ENCODE data around the gene IGFBP3. TPM values are rescaled to one million over a fixed set of nuclear protein-coding genes. Genes with fewer than 3 reads are reported as not detected.

The IGFBP3 gene
- polyA plus RNA-seq, 1 donor from 2014 or later: 1.6 TPM

DNA sequence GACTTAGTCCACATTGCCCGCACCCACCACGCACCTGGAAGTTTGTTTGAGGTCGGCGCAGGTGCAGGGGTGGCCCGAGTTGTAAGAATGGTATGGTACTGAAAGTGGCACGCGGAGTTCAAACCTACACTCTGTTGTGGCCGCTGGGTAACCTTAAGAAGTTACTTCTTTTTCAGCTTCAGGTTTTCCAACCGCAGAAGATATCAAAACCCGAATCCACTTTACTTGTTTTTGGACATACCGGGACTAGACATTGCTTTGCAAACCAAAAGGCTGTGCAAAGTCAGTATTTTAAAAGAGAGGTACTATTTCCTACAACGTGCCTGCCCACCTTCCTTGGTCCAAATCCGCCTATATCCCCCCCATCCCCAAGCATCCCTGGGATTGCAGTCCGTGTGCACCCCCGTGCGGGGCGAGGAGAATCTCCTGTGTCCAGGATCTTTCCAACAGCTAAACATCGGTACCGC lies 1.0 kb downstream of the IGFBP3 start:
- Histone ChIP-seq H3K9me2 (ENCODE audit: insufficient read depth, low read length) (no peaks in the 10 kb centered on the region), H3K4me3 (ENCODE audit: low read length) (peak overlapping the region; percentile 83), H3K36me3 (ENCODE audit: insufficient read depth, low read length) (no peaks in the 10 kb centered on the region), H4K20me1 (ENCODE audit: insufficient read depth) (no peaks in the 10 kb centered on the region), H3K79me2 (replicated peaks; ENCODE audit: insufficient read depth, low read length) (no peaks in the 10 kb centered on the region), H3K27ac (ENCODE audit: low read length) (no peak overlapping the region), H3F3A (ENCODE audit: insufficient read depth, low read length, poor library complexity, severe bottlenecking) (peaks cover 3% of the 10 kb centered on the region), H2AFZ (ENCODE audit: low read depth, low read length) (no peak overlapping the region), H3K9me3 (ENCODE audit: low read length) (no peaks in the 10 kb centered on the region), H3K27me3 (ENCODE audit: insufficient read depth, low read depth, low read length) (peaks cover 43% of the 10 kb centered on the region), H3K9ac (ENCODE audit: low read length) (peak overlapping the region; percentile 77), H3K4me2 (ENCODE audit: low read length) (peak overlapping the region; percentile 56)
- TF ChIP-seq EZH2 (IDR thresholded peaks at IDR 0.05; ENCODE audit: borderline replicate concordance, insufficient read depth, low read length, poor library complexity, severe bottlenecking) (no peak), POLR2AphosphoS5 (IDR thresholded peaks at IDR 0.05) (no peak), MXI1 (conservative IDR thresholded peaks at IDR 0.05; ENCODE audit: poor library complexity, severe bottlenecking) (no peak)
- TF ChIP-seq, protein P1, sequence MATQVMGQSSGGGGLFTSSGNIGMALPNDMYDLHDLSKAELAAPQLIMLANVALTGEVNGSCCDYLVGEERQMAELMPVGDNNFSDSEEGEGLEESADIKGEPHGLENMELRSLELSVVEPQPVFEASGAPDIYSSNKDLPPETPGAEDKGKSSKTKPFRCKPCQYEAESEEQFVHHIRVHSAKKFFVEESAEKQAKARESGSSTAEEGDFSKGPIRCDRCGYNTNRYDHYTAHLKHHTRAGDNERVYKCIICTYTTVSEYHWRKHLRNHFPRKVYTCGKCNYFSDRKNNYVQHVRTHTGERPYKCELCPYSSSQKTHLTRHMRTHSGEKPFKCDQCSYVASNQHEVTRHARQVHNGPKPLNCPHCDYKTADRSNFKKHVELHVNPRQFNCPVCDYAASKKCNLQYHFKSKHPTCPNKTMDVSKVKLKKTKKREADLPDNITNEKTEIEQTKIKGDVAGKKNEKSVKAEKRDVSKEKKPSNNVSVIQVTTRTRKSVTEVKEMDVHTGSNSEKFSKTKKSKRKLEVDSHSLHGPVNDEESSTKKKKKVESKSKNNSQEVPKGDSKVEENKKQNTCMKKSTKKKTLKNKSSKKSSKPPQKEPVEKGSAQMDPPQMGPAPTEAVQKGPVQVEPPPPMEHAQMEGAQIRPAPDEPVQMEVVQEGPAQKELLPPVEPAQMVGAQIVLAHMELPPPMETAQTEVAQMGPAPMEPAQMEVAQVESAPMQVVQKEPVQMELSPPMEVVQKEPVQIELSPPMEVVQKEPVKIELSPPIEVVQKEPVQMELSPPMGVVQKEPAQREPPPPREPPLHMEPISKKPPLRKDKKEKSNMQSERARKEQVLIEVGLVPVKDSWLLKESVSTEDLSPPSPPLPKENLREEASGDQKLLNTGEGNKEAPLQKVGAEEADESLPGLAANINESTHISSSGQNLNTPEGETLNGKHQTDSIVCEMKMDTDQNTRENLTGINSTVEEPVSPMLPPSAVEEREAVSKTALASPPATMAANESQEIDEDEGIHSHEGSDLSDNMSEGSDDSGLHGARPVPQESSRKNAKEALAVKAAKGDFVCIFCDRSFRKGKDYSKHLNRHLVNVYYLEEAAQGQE (IDR thresholded peaks at IDR 0.05; ENCODE audit: borderline replicate concordance): no peak

DNA sequence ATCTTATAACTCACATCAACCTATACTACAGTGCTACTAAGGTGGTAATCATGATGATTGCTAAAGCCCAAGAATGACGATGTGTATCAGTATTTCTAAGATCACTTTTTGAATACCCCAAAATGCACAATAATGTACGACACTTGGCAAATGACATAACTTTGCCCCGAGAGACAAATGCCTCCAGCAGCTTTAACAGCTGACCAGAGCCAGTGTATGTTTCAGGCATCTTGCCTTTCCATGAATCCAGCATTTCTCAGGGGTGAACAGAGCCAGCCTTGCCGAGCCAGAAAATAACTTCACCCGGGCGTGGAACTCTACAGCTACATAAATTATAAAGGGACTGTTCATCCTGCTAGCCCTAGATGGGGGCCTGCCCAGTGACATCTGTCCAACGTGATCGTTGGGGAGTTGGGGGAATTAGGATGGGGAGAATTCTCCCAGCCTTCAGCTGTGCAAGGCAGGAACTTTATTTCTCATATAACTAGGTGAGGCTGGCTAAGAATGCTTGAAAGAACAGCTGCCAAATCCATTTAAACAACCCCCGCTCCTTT lies 1.8 kb downstream of the IGFBP3 start:
- no peak overlapping the region for H3K4me2 ChIP-seq (ENCODE audit: low read length)
- H3K9ac ChIP-seq (ENCODE audit: low read length): no peak overlapping the region

DNA sequence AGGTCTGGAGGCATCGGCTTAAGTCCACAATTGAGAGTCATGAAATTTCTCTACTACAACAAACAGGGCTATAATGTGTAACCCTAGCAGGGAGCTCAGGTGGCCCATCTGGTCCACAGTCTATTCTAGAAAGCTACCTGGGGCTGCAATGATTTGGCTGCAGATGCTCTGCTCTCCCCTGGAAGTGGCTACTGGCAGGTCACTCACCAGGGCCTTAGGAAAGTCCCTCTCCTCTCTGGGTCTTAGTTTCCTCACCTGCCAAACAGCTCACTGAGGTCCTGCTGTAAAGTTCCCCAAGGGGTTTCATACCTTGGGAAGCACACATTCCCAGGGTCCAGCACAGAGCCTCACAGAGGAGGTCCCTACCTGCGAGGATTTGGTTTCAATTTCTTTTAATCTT lies 2.5 kb downstream of the IGFBP3 start:
- Histone ChIP-seq H3K9ac (ENCODE audit: low read length) (no peak overlapping the region), H3K79me2 (replicated peaks; ENCODE audit: insufficient read depth, low read length) (no peaks in the 10 kb centered on the region), H3K27ac (ENCODE audit: low read length) (no peak overlapping the region), H3K36me3 (ENCODE audit: insufficient read depth, low read length) (no peaks in the 10 kb centered on the region), H3F3A (ENCODE audit: insufficient read depth, low read length, poor library complexity, severe bottlenecking) (peaks cover 3% of the 10 kb centered on the region), H4K20me1 (ENCODE audit: insufficient read depth) (no peaks in the 10 kb centered on the region), H2AFZ (ENCODE audit: low read depth, low read length) (no peak overlapping the region), H3K4me2 (ENCODE audit: low read length) (no peak overlapping the region), H3K9me2 (ENCODE audit: insufficient read depth, low read length) (no peaks in the 10 kb centered on the region), H3K4me3 (ENCODE audit: low read length) (no peak overlapping the region), H3K27me3 (ENCODE audit: insufficient read depth, low read depth, low read length) (peaks cover 43% of the 10 kb centered on the region), H3K9me3 (ENCODE audit: low read length) (no peaks in the 10 kb centered on the region)
- no peak for TF ChIP-seq MXI1 (conservative IDR thresholded peaks at IDR 0.05; ENCODE audit: poor library complexity, severe bottlenecking)
- no peak for TF ChIP-seq RAD21 (conservative IDR thresholded peaks at IDR 0.05)
- no peak for TF ChIP-seq EZH2 (IDR thresholded peaks at IDR 0.05; ENCODE audit: borderline replicate concordance, insufficient read depth, low read length, poor library complexity, severe bottlenecking)
- TF ChIP-seq SMC3 (conservative IDR thresholded peaks at IDR 0.05; ENCODE audit: poor library complexity): no peak
- no peak for TF ChIP-seq EP300 (conservative IDR thresholded peaks at IDR 0.05; ENCODE audit: poor library complexity, severe bottlenecking)

More for the DNA sequence above, 1.8 kb downstream of the IGFBP3 start:
- Histone ChIP-seq H3K79me2 (replicated peaks; ENCODE audit: insufficient read depth, low read length) (no peaks in the 10 kb centered on the region), H3K9me2 (ENCODE audit: insufficient read depth, low read length) (no peaks in the 10 kb centered on the region), H3K36me3 (ENCODE audit: insufficient read depth, low read length) (no peaks in the 10 kb centered on the region), H3K27ac (ENCODE audit: low read length) (no peak overlapping the region), H2AFZ (ENCODE audit: low read depth, low read length) (no peak overlapping the region), H3K9me3 (ENCODE audit: low read length) (no peaks in the 10 kb centered on the region), H3K27me3 (ENCODE audit: insufficient read depth, low read depth, low read length) (peaks cover 43% of the 10 kb centered on the region), H3K4me3 (ENCODE audit: low read length) (no peak overlapping the region), H4K20me1 (ENCODE audit: insufficient read depth) (no peaks in the 10 kb centered on the region), H3F3A (ENCODE audit: insufficient read depth, low read length, poor library complexity, severe bottlenecking) (peaks cover 3% of the 10 kb centered on the region)
- TF ChIP-seq, protein P2, sequence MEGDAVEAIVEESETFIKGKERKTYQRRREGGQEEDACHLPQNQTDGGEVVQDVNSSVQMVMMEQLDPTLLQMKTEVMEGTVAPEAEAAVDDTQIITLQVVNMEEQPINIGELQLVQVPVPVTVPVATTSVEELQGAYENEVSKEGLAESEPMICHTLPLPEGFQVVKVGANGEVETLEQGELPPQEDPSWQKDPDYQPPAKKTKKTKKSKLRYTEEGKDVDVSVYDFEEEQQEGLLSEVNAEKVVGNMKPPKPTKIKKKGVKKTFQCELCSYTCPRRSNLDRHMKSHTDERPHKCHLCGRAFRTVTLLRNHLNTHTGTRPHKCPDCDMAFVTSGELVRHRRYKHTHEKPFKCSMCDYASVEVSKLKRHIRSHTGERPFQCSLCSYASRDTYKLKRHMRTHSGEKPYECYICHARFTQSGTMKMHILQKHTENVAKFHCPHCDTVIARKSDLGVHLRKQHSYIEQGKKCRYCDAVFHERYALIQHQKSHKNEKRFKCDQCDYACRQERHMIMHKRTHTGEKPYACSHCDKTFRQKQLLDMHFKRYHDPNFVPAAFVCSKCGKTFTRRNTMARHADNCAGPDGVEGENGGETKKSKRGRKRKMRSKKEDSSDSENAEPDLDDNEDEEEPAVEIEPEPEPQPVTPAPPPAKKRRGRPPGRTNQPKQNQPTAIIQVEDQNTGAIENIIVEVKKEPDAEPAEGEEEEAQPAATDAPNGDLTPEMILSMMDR (IDR thresholded peaks at IDR 0.05; ENCODE audit: poor library complexity, severe bottlenecking): no peak
- TF ChIP-seq RAD21 (conservative IDR thresholded peaks at IDR 0.05): no peak
- TF ChIP-seq SMC3 (conservative IDR thresholded peaks at IDR 0.05; ENCODE audit: poor library complexity): no peak
- TF ChIP-seq EZH2 (IDR thresholded peaks at IDR 0.05; ENCODE audit: borderline replicate concordance, insufficient read depth, low read length, poor library complexity, severe bottlenecking): no peak
